ENCODE data around the gene TMEM19.

DNA sequence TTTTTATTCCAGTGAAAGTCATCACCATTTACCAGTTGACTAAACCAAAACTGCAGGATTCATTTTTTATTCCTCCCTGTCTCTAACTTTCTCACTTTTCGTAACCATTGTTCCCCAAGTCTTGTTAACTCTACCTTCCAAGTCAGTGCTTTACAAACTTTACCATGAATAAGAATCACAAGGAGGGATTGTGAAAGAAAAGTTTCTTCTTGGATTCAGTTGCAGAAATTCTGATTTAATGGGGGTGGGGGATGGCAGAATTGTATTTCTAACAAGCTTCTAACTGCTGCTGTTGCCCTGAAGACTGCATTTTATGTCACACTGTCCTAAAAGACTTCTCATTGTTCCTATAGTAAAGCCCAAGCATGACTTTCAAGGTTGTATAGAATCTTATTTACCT is 63.8 kb downstream of the TMEM19 start:
- no peak for TF ChIP-seq POLR2A (IDR thresholded peaks at IDR 0.05; ENCODE audit: low read depth)
- TF ChIP-seq, protein P1, sequence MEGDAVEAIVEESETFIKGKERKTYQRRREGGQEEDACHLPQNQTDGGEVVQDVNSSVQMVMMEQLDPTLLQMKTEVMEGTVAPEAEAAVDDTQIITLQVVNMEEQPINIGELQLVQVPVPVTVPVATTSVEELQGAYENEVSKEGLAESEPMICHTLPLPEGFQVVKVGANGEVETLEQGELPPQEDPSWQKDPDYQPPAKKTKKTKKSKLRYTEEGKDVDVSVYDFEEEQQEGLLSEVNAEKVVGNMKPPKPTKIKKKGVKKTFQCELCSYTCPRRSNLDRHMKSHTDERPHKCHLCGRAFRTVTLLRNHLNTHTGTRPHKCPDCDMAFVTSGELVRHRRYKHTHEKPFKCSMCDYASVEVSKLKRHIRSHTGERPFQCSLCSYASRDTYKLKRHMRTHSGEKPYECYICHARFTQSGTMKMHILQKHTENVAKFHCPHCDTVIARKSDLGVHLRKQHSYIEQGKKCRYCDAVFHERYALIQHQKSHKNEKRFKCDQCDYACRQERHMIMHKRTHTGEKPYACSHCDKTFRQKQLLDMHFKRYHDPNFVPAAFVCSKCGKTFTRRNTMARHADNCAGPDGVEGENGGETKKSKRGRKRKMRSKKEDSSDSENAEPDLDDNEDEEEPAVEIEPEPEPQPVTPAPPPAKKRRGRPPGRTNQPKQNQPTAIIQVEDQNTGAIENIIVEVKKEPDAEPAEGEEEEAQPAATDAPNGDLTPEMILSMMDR (IDR thresholded peaks at IDR 0.05): no peak
